HG02623 (cell line): ENCODE measurements around the gene ATP5PF.
"Not testable (repeated sequence)": the region's sequence is repeated elsewhere in the genome, so short reads cannot be mapped to it uniquely, and the experiment has no call there.

Source experiments
- ATAC-seq: cut with Tn5 transposase; IDR thresholded peaks from one replicate; pipeline ENCODE4 v1.9.1; 2021; ENCODE audit warnings: moderate library complexity; ENCODE audit not compliant: unreplicated experiment

Gene ATP5PF, protein sequence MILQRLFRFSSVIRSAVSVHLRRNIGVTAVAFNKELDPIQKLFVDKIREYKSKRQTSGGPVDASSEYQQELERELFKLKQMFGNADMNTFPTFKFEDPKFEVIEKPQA

DNA sequence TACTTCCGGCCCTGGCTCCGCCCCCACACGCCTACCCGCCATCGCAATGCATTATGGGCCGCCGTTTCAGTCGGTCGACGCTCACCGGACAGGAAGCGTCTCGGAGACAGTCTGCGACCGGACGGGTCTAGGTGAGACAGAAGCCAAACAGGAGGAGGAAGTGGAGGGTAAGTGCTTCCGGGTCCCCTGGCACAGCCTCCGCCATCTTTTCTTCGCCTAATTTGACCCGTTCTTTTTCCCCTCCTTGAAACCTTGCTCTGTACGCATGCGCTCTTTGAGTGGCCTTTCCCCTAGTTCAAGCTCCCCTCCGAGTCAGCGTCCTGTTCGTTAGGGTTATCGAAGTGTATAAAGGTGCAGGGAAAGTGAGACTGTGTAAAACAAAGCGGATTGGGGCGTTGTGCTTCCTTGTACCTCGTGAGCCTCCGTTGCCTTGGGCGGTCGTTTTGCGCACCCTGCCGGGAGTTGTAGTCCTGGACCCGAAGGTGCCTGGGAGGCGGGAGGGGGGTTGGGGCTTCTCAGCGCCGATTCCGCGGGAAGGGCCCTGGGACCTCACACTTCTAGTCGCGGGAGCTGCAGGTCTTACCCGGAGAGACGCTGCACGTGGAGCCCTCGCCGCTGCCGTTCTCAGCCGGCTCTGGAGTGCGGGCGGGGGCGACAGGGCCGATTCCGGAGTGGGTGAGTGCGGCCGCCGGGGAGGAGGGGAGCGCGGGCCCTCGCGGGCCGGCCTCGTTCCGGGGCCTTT lies at the start of gene ATP5PF, which contains the start of gene GABPA:
ATP5PF (minus strand) TSS at position 1 of the 742 bp plus-strand sequence. CDS start 5,110 bp downstream, outside the sequence.
GABPA (plus strand) TSS at position 69 of the 742 bp plus-strand sequence. CDS start 6,627 bp downstream, outside the sequence.
- peak; percentile 83 for ATAC-seq

DNA sequence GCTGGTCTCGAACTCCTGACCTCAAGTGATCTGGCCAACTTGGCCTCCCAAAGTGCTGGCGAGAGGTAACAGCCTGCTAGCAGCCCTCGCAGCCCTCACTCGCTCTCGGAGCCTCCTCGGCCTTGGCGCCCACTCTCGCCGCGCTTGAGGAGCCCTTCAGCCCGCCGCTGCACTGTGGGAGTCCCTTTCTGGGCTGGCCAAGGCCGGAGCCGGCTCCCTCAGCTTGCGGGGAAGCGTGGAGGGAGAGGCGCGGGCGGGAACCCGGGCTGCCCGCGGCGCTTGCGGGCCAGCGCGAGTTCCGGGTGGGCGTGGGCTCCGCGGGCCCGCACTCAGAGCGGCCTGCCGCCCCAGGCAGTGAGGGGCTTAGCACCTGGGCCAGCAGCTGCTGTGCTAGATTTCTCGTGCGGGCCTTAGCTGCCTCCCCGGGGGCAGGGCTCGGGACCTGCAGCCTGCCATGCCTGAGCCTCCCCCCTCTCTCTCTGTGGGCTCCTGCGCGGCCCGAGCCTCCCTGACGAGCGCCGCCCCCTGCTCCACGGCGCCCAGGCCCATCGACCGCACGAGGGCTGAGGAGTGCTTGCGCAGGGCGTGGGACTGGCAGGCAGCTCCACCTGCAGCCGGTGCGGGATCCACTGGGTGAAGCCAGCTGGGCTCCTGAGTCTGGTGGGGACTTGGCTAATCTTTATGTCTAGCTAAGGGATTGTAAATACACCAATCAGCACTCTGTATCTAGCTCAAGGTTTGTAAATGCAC lies 43.6 kb upstream of the ATP5PF start:
- ATAC-seq = not testable (repeated sequence)

DNA sequence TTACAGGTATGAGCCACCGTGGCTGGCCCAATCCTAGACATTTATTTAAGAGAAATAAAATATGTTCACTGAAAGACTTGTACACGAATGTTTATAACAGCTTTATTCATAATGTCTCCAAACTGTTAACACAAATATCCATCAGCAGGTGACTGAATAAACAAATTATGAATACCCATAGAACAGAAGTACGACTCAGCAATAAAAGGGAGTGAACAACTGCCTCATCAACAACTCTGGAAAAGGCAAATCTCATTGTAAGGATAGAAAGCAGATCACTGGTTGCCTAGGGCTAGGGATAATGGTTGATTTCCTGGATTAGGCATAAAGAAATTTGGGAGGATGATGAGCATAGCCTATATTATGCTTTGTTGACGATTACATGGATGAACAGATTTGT lies 41.7 kb upstream of the ATP5PF start:
- no peak for ATAC-seq

DNA sequence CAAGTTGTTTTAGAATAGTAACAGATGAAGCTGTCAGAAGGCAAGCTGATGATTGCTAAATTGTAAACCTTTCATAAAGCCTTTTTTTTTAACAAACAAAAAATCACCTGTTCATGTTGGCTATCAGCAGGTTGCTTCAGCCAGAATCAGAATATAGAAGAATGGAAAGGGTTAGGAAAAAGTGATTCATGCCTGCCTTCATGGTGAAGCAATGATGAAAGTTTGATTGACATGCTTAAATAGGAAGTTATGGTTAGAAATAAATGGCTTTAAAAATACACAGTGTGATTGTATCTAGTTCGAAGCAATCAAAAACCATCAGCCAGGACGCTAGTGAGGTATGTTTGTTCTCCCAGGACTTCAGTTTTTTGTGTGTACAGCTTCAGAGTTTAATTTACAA lies 38.0 kb upstream of the ATP5PF start:
- ATAC-seq = no peak

DNA sequence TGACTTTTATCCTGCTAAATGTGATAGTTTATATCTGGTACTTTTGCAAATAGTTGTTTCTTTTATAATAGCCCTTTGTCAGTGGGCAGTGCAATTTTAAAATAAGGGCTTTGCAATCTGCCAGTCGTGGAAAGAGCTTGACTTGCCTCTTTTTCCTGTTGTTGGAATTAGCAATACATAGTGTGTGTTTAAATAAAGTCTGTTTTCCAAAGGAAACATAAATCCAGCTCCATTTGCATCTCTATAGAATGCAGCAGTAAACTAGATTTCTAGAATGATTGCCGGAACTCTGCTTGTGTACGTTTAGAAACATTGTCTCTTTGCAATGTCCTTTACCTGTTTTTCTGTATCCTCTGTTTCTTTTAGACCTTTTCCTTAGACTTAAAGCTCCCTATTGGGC lies 33.2 kb upstream of the ATP5PF start:
- no peak for ATAC-seq

DNA sequence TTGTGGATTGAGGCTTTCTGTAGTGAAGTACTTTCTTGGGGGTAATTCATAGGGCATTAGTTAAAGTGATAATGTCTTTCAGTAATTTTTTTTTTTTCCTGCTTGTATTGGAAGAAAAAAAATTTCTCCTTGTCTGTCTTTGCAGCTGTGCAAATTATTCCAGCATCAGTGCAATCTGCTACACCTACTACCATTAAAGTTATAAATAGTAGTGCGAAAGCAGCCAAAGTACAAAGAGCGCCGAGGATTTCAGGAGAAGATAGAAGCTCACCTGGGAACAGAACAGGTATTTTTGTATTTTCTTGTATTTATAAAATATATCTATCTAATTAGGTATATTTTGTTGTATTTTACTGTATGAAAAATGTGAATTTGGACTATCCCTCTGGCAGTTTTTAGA lies 29.4 kb upstream of the ATP5PF start:
- ATAC-seq = no peak

DNA sequence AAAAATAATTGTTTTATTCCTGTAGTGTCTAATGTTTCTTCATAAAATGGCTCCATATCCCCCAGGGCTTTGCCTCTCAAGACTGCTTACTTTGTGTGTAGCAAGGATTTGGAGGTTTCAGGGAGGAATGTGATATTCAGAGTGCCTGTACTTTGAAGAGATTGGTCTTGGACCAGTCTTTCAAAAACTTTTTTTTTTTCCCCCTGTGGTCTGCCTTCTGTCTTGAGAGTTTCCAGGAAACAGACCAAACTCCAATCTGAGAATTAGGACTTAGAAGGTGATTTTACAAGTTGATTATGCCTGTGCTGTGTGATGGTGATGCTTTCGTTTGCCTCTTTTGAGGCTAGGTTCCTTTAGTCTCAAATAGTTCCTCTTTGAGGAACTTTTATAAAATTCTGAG lies 26.0 kb upstream of the ATP5PF start:
- no peak for ATAC-seq

DNA sequence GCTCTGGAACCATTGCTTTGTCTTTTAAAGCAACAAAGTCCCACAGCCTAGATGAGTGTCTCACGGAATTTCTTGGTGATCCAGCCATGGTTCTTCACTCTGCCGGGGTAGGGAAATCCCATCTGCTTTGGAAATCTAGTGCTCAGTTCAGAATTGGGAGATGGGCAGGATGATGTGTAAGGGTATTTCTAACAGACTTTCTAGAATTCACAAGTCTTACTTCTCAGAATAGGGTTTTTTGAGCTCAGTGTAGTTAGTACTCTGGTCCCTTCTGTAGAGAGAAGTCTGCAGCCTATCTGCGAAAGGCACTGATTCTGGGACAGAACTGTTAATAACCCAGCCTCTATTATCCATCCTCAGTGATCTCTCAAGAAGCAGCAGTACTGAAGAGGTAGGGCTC lies 25.4 kb upstream of the ATP5PF start:
- ATAC-seq = no peak

DNA sequence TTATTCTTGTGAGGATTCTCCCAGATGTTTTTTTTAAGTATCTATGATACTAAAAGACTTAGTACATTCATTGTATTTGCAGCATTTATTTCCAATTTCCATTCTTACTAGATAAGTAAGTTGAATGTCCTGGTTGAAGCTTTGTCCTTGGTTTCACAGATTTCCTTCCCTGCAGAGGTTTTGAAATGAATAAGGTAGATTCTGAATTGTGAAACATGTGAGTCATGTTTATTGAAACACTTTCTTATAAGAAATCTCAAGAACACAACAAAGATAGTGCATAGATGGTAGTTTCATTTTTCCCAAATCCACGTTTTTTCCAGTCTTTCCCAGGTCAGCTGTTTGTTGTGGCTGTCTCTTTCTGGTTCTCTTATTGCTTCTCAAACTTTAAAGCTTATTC lies 24.9 kb upstream of the ATP5PF start:
- ATAC-seq = no peak

DNA sequence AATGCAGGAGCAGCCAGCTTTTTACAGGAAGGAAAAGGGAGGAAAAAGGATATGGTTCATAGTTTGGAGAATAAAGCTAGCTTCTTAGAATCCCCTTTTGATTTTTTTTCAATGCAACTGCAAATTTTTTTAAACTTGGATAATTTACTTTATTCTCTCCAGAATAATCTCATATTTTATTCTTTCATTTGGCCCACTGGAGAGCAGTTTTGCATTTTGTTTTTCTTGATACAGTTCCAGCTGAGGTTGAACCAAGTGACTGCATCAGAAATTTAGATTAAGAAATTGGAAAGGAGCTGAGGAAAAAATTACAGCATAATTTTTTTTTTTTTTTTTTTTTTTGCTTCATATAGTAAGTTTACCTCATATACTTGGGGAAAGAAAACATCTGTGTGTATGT lies 22.8 kb upstream of the ATP5PF start:
- ATAC-seq = no peak

DNA sequence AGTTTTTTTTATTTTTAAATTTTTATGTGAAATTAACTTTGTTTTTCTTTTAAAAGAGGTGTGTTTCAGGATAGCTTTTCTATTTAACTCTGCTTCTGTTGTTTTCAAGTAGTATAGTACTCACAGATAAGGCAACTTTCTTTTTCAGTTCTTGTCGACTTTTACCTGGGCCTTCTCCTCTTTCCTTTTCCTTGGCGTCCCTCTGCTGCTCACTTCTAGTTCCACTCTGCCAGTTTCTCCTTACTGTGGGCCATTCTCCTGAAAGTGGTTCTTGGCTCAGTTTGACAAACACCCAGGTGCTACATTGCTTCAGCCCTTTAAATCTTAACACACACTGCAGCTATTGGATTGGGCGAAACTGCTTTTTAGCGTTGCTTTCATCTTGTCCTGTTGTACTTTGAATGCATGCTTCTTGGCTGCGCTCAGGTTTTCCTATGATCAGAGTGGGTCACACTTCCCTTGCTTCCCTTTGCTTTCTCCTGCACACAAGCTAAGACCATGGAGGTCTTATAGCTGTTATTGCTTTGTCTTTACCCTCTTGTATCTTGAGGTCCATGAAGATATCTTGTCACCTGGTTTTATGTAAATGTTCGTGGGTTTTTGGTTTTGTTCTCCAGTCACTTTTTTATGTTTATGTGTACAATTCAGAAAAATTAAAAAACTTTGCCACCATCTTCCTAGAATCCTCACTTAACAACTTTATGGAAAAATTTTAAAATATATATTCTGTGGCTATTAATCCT lies 21.7 kb upstream of the ATP5PF start:
- ATAC-seq = peak; percentile 45

DNA sequence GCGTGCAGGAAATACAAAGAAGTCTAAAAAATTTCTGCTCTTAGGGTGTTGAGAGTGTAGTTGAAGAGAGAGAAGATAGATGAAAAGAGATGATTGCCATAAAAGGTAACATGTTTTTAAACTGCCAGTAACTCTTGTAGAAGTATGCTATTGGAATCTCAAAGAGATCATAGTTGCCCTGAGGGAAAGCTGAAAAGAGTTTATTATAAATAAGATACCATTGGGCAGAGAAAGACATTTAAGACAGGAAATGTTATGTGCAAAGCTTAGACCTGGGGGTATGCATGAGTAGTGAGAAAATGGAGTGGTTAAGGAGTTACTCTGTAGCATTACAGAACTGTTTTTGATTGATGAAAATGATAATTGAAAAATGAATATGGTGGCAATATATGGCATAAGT lies 17.7 kb upstream of the ATP5PF start:
- no peak for ATAC-seq

DNA sequence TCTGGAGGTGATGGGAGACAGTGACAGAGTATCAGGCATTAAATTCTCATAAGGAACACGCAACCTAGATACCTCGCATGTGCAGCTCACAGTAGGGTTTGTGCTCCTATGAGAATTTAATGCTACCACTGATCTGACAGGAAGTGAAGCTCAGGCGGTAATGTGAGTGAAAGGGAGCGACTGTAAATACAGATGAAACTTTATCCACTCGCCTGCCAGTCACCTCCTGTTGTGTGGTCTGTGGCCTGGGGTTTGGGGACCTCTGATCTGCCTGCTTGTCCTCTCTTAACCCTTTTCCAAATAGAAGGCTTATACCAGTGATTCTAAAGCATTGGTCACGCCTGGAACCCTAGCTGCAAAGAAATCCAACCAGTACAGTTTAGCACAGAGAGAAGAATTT lies 15.4 kb upstream of the ATP5PF start:
- no peak for ATAC-seq

DNA sequence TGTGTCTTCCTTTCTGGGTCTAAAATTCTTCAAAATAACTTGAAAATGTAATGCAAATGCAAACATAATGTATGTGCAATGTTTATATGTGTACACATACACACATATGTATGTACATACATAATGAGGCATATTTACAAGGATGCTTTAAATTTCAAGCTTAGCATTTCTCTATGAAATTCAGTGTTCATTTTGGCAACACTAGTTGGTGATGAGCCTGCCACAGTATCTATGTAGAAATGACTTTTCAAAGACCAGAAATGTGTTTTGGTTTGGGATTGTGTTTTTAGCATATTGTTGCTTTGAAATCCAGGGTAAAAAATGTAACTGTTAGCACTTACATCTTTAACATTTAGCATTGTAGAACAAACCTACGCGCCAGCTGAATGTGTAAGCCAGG lies 10.2 kb upstream of the ATP5PF start:
- ATAC-seq = no peak

DNA sequence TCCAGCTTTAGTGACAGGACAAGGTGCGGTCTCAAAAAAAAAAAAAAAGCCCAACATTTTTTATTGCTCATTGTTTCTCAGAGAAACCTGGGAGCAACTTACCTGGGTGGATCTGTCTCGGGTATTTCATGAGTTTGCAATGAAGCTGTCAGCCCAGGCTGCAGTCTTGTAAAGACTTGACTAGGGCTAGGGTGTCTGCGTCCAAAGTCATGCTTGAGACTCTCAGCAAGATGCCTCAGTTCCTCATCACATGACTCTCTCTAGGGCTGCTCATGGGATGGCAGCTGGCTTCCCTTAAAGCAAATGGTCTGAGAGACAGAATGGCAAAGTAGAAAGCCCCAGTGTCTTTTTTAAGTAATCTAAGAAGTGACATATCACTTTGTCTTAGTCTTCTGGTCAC lies 8.2 kb upstream of the ATP5PF start:
- ATAC-seq = no peak

DNA sequence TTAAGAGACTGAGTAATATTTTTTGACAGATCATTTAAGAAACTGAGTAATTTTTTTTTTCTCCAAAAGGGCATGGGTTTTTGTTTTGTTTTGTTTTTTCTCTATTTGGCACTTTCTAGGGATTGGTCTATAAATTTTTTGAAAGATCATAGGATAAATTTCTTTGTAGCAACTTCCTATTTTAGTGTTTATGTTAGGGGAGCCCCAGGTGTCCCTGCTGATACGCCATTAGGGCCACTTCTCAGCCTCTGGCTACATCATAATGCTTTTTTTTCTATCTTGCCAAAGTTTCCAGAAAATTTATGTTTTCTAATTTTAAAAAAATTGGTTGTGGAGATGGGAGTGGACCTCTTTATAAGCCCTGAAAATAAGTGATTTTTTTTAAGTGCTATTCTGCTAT lies 2.7 kb upstream of the ATP5PF start:
- no peak for ATAC-seq

DNA sequence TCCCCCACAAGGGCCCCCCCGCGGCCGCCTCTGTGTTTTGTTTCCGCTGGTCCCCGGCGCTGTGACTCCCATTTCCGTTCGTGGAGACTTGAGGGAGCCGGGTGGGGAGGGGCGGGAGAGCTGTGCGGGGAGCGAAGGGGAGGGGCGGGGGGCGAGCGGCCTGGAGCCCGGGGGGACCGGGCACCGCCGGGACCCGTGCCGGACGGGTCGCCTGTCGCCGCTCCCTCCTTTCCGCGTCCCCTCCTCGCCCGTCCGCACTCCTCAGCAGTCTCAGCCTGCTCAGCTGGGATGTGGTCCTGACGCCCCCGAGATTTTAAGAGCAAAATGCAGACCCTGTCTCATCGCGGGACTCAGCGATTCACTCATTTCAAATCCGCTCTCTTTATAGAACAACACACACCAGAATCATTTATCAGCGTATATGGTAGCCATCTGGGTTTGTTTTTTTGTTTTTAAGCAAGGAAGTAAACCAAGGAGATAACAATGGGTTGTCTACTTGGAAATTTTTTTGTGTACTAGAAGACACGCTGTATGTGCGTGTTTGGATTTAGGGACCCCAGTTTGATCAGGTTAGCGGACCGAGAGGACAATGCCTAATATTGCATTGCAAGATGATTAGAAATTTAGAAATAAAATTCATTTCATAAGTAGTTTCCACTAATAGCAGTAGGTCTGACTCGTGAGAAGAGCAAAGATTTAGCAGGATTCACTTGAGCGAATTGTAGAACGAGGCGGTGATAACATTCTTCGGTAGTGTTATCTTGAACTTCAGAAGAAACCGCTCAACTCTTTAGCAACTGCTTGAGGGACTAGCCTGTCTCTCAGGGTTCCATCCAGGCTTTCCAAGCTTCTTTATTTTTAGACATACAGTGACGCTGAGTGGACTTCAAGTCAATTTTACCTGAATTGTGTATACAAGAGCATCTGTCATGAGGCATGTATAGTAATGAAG lies 1.2 kb upstream of the ATP5PF start:
- peak; percentile 9 for ATAC-seq

DNA sequence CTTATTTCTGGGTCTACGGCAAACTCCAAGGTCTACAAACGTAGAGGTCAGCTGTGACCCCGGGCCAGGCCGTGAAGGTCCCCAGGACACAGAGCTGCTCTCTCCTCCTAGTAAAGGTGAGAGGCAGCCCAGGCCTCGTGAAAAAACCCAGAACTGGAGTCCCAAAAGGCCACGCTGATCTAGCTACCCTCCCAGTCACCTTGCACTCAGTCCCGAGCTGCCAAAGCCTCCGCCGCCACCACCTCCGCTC lies 125 bp downstream of the ATP5PF start:
- no peak for ATAC-seq

DNA sequence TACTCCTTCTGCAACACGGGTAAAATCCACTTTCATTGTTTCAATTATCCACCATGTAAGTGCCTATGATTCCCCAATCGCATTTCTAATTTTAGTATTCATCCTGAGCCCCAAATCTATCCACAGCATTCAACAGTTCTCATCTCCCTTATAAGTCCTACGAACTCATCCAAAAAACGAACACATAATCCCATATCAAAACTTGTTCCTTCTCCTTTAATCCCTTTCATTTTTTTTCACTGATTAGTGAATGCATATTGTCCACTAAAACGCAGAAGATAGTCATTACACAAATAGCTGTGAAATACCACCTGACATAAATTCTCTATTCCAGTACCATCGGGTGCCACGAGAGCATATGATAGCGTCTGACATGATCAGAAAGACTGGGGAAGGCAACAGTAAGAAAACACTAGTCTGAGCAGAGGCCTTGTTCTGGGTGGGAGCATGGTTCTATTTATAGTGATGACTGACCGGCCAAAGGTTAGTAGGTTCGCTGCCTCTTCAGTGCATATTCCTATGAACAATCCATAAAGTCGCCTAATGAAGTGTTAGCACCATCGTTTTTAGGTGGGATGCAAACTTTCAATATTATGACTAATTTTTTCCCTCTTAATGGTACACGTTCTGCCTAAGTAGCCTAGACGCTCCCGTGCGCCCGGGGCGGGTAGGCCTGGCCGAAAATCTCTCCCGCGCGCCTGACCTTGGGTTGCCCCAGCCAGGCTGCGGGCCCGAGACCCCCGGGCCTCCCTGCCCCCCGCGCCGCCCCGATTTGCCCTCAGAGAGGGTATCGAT lies 648 bp downstream of the ATP5PF start:
- no peak for ATAC-seq
